HG03108 (cell line): ENCODE measurements around the gene BBX.
A peak's percentile ranks its signal among the peaks of the same experiment; 100 is the strongest.

Source experiments
- ATAC-seq: cut with Tn5 transposase; IDR thresholded peaks from one replicate; pipeline ENCODE4 v1.9.1; 2021; ENCODE audit warnings: moderate library complexity; ENCODE audit not compliant: unreplicated experiment

Gene BBX

DNA sequence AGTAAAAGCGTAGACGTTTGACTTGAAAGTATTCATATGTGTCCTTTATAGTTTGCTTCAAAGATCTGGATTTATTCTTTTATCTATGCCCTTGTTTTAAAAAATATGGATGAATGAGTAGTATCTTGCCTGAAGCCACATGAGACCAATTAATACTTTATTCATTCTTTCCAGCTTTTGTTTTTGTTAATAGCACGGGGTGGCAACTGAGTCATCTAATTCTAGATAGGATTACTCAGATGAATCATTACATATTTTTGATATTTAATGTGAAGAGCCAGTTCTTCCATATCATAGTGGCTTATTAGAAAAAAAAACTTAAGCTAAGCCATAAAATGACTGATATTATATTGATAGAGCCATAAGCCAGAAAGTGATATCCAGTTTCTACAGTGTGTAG, 121.9 kb downstream of the BBX start:
- ATAC-seq, result no peak

DNA sequence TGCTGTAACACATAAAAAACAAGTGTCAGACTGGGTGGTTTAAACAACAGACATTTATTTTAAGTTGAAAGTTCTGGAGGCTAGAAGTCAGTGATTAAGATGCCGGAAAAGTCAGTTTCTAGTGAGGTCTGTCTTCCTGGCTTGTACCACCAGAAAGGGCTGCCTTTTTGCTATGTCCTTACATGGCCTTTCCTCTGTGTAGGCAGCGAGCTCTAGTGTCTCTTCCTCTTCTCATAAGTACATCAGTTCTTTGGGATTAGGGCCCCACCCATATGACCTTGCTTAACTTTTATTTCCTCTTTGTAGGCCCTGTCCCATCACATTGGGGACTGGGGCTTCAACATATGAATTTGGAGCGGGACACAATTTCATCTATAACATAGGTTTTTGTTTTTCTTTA, 128.0 kb downstream of the BBX start:
- ATAC-seq, result no peak

DNA sequence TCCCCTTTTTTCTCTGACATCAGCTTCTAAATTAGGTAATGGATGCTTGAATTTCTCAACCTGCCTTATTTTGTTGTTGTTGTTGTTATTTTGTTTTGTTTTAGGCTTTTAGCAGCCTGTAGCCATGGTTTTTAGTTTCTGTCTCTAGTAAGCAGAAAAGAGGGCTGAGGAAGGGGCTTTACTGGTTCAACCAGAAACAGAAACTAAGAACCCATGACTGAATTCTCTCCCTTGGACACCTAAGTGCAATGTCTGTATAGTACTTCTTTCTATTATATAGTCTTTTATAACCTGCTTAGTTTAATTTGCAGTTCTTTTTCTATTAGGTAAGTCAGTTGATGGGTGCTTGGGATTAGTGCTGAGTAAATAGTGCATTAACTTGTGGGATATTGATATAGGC, 129.0 kb downstream of the BBX start:
- no peak for ATAC-seq

DNA sequence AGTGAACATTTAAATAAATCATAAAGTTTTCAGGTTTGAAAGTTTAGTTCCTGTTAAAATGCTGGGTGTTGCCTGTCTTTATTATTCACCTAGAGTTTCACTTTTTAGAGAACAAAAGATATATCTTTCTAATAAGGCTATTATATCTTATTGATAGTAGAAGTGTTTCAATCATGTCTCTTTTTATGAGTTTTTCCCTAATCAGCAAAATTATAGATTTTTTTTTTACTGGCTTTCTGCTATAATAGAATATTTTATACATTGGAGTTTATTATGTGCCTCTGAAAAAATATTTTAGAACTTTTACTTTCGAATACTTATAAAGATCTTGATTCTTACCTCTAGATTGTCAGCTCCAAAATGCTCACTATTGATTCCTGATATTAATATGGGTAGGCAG, 131.5 kb downstream of the BBX start:
- ATAC-seq, result no peak

DNA sequence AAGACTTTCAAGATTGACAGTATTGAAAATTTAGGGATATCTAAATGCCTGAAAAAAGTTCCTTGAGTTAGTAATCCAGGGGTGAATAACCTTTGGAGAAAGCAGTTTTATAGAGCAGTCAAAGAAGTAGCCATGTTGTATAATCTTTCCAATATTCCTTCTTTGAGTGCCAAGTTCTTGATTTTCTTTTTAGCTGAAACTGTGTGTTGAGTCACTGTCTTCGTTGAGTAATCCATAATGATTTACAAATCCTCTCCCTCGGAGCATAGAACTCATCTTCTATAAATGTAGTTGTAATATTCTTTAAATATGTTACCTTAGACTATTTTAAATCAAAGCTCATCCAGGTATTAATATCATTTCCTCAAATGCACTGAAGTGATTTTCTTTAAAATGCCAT, 135.2 kb downstream of the BBX start:
- ATAC-seq, result no peak

DNA sequence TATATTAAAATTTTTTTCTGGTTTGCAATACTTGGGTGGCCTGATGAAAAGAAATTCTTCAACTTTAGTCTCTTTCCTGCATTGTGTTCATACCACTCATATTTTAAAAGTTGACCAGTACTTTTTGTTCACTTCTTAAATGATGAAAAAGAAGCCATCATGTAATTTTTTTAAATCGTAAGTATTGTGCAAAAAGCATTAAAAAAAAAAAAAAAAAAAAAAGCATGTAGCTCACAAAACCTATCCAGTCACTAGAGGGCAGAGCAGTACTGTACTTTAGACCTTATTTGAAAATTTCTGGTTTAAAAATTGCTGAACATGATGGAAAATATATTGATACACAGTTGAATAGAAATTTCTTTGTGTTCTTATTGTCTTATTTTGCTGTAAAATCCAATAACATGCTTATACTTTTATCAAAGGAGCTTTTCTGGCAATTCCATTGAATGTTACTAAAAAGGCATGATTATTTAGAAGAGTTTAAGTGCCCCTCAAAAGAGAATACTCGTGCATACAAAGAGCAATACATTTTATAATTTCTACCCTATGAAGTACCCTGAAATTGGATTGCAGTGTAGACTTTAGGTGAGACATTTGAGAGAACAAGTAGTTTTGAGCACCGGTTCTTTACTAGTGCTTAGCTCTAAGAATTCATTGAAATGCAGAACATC, 137.7 kb downstream of the BBX start:
- no peak for ATAC-seq

DNA sequence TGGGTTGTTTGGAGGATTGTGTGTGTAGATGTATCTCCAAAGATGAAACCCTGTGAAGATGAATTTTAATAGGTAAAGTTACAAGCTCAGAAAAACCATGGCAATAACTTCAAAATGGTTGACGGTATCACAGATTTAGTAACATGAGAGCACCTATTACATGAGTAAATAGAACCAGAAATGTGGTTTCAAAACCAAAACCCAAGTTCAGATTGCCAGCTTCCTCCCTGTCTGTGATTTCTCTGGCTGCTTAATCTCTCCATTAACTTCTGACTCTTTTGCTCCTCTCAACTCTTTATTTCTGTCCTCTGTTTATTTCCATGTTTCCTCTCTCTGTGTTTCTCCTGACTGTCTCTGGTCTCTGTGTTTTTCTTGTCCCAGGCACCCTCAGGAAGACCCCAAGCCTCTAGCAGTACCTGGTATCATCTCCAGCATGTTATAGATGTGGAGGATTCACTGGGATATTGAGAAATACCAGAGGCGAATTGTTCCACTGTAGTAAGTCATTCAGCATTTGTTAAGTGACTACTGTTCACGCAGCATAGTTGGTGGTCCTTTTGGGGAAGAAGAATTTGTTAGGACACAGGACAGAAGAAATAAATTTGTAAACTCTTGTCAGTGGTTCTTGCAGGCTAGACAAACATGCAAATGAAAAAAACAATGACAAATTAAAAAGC, 138.8 kb downstream of the BBX start:
- no peak for ATAC-seq

DNA sequence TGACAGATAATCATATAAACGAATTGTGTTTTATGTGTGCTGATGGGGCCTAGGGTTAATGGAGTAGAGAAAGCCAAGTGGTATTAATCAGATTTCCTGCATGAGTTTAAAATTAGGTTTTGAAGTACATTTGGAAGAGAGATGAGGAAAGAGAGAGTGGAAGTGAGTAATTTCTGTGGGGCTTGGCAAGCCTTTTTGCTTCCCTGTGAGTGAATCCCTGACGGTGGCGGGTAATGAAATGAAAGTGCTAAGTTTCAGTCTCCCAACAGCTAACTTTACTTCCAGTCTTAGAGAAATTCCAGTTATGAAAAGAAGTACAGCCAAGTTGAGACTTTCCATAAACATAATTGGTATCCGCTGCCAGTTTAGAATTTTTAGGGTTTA, 139.4 kb downstream of the BBX start:
- no peak for ATAC-seq

DNA sequence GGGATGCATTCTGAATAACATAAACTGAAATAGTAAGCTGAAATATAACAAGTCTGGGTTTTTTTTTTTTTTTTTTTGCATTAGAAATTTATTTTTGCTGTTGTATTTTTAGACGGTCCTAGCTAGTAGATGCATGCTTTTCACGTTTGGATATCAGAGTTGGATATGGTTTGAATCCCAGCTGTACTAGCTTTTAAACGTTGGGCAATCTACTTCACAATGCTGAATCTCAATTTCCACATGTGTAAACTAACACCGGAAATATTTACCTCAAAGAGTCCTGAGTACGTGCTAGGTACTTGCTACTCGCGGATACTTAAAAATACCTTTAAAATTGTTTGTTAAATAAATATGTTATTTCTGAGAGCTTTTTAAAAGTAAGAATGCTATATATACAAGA, 139.8 kb downstream of the BBX start:
- no peak for ATAC-seq

DNA sequence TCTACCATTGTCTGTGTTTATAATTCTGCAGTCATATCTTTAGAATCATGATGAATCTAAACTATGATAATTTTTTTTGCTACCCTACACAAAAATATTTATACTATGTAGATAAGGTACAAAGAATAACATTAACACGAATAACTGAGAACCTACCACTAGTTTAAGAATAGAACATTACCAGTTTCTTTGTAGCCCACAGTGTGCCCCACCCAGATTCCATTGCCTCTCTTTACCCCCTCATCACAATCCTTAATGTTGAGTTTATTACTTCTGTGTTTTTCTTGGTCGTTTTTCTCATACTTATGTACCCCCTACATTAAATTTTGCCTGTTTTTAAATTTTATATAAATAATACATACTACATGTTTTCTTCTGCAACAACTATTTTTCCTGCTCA, 140.5 kb downstream of the BBX start:
- ATAC-seq, result no peak

DNA sequence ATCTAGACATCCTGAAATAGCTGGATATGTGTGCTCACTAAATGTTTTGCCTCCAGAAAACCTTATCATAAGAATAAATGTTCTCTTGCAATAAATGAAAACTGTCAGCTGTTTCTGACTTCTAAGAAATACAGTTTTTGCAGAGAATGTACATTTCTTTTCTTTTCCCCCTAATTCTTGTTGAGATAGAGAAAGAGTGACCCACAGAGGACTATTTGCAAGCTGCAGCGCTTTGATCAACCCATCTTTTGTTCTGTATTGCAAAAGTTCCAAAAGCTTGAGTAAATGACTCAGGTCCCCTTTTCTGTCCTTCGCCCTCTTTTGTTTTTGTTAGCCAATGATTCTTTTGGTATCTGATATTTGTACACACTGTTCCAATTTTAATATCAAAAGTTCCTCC, 141.9 kb downstream of the BBX start:
- ATAC-seq, result no peak

DNA sequence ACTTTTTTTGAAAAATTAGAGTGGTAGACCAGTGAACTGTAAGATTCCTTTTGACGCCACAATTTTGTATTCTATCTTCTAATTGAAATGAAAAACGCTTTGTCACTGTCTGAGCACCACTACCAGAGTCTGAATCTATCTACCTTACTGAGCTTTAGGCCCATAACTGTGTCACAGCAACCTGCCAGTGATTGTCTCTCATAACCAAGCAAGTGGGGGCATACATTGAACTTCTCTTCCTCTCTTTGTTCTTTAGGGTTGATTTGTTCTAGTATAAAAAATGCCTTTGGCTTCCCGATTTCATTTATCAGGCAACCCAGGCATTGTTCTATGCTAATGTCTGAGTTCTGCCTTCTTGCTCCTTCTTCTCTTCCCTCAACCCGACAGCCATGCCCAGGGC, 142.6 kb downstream of the BBX start:
- ATAC-seq, result no peak

DNA sequence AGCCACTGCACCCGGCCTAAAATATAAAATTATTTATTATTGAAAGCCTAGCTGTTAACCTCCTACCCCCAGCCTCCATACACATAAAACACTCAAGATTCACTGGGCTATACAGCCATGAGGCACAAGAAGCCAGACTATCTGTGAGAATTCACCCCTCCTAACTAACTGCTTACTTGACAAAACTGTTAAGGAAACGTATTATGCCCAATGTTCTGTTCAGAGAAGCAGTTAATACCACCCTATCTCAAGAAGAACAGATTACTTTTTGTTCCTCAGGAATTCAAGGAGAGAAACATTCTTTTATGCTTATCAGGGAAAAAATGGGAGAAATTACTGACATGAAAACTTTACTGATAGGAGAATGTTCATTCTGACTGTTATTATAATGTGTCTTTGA, 144.1 kb downstream of the BBX start:
- no peak for ATAC-seq

DNA sequence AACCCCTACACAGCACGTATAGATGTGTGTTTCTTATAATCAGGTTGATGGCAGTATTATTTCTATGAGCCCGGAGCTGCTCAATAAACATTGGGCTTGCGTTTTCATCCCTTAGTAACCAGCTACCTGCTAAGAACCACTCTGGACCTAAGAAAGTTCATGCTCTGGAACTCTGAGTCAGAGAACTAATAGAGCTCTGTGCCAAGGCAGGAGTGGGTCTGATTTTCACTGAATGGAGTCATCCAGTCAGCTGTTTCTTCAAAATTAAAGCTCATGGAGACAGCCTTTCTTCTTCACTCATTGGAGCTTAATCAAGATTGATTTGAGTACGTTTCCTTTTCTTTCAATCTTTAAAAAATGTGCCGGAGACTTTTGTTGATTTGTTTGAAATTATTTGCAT, 145.7 kb downstream of the BBX start:
- no peak for ATAC-seq

DNA sequence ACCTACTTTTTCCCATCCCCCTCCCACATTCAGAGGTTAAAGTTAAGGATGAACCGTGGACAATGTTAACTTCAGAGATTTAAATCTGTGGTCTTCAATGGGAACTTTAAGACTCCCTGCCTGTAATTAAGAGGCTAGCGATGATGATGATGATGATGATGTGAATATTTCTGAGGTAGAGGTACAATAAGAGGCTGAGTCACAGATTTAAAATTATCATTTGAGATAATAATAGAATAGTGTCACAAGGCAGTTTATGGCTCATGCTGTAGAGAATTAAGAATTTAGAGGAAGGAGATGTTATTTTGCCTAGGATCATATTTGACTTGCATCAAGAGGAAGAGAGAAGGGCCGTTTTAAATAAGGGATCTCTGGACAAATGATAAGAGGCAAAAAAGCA, 146.2 kb downstream of the BBX start:
- no peak for ATAC-seq

DNA sequence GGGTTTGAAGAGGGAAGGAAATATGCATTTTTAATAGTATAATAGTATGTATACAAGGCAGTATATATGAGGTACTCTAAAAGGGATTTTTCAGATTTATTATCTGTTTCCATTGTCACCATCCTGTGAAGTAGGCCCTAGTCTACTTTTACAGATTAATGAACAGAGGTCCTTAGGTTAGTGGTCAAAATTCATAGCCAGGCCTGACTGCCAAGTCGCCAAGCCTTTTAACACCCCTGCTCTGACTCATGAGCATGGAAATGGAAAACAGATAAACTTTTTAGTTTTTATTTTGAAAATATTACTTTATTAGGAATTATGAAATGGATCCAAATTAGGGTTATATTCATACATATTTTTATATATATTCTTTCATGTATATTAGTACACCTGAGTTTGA, 146.9 kb downstream of the BBX start:
- no peak for ATAC-seq

DNA sequence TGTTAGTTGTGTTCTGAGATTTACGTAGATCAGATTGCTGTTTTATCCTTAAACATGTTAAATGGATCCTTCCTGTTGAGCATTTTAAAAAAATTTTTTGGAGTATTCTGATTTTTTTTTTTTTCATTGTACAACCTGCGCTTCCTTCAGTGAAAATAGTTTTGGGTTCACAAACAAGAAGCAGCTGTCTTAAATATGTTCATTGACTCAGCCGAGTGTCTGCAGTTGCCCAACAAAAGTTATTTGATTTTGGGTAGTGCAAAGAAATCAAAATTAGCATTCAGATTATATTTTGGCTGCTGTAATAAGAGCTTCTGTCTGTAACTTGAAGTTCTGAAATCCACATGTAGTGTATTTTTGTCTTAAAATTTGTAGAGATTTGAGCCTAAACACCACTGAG, 148.2 kb downstream of the BBX start:
- ATAC-seq, result no peak

DNA sequence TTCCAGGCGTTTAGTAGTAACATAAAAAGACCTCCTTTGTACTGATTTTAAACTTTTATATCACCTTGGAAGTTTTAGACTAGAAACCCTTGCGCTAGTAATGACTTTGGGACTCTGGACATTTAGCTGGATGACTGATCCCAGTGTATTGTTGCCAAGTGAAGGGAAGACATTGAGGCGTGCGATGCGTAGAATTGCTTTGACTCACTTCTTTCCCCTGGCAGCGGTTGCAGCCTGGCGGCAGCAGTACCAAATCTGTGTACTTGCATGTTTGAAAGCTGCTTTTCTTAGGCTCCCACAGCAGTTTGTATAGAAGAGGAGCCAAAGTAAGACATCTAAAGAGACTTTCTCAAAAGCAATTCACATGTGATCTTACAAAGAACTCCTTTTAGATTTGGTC, 151.6 kb downstream of the BBX start:
- no peak for ATAC-seq

DNA sequence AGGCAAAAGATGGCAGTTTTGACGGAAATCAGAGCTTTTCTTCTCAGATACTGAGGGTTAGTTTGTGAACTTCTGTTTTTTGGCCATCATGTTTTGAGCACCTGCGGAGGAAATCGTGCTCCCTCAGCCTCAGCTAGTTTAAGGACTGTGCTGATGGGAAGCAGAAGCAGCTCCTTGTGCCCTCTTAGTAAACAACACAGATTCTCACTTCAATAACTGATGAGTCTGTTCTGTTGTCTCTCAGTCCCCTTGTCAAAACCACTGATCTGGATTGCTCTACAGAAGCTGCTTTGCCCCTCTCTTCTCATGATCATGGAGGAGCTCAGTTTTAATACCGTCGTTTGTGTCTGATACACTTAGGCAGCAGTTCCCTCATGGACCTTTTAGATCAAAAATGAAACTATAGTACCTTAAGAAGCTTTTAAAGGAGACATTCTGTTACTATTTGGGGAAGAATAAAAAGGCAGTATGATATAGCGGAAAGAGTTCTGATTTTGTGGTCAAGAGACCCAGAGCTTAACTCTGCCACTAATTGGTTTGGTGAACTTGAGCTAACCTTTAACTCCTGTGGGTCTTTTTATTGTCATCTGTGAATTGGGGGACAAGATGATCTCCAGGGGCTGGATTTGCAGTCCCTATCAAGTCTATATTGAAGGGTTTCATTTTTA, 152.6 kb downstream of the BBX start:
- ATAC-seq, result peak; percentile 80

DNA sequence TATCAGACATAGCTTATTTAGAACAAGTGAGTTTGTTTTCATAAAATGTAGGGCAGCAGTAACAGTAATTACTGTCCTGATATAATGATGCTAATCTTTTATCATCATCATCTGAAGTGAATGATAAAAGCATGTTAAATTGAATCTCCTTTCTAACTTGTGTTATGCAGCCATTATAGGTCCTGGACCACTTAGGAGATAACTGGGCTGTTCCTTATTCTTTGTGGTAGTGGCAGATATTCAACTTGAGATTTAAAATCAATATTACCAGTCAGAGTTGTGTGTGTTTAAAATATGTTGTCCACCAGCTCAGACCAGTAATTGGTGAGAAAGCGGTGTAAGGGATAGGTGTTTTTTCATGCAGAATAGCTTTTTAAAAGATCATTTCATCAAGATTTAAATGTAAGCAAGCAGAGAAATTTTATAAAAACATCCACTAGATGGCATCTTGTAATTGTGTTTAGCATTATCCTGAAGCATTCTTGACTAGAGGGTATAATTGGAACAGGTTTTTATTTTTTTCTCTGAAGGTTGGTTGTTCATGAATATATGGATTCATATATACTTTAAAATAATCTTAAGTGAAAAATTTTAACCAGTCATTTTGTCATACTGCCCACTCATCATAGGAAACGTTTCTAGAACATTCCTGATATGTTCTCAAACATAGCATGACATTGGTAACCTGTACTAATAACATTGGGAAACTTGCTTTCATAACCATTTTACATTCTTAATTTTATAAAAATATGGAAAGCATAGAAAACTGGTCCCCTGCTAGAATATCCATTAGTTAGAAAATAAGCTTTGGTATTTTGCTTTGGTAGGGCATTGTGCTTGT, 153.9 kb downstream of the BBX start:
- no peak for ATAC-seq

DNA sequence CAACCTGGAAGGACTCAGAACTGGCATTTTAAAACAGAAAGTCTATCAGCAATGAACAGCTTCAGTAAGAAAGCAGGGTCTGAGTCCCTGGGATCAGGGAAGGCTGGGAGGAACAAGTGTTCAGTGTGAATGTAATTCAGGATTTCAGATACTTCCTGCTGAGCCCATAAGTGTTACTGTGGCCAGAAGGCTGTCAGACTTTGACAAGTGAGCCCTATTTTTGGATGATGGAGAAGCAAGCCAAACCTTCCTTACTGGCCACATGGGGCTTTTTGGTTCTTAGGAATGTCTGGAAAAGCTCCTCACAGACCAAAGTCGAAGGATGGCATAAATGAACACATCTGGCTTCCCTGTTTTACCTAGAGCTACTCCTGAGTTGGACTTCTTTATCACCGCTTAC, 157.2 kb downstream of the BBX start:
- no peak for ATAC-seq

DNA sequence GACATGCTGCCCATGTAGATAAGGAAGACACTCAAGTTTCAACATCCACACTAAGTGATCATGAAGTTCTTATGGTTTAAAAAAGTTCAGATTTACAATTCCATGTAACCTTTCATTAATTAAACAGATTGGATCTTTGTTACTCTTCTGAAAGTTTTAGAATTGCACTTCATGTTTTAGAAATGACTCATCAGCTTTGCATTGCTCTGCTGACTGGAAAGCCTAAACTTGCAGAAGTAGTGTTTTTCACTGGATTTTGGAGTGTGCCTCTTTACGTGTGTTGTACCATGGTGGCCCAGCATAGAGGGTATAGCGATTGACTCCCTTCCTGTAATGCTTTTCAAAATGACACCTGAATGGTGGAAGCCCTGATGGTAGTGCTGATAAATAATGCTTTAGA, 157.9 kb downstream of the BBX start:
- ATAC-seq, result no peak
